ENCODE measurements around the gene C12orf57.

C12orf57 gene

GRCh38 chr12:6919588-6919987 lies 24.2 kb upstream of the C12orf57 start:
- no peak for DNase-seq

- DNase-seq: no peak
Measured at GRCh38 chr12:6921539-6921938, 22.3 kb upstream of the C12orf57 start.

GRCh38 chr12:6921996-6922946 lies 21.6 kb upstream of the C12orf57 start:
- DNase-seq: no peak

GRCh38 chr12:6923003-6923732 lies 20.7 kb upstream of the C12orf57 start:
- DNase-seq: no peak

- DNase-seq: no peak
Measured at GRCh38 chr12:6923851-6924250, 20.0 kb upstream of the C12orf57 start.

- DNase-seq: no peak
Measured at GRCh38 chr12:6925239-6925539, 18.6 kb upstream of the C12orf57 start.

GRCh38 chr12:6925540-6926279 lies 18.1 kb upstream of the C12orf57 start:
- no peak for DNase-seq

- DNase-seq: peak; percentile 46
Measured at GRCh38 chr12:6927379-6928021, 16.3 kb upstream of the C12orf57 start, which contains the start of gene ATN1. Gene ATN1, plus strand, starts transcription at chr12:6927959. Its CDS starts 6,043 bp downstream, at chr12:6934002.

GRCh38 chr12:6928022-6928702 lies 15.7 kb upstream of the C12orf57 start:
- peak; percentile 20 for DNase-seq

- no peak for DNase-seq
Measured at GRCh38 chr12:6928703-6929407, 15.0 kb upstream of the C12orf57 start.

GRCh38 chr12:6929466-6930452 lies 14.1 kb upstream of the C12orf57 start:
- no peak for DNase-seq

GRCh38 chr12:6932766-6933165 lies 11.1 kb upstream of the C12orf57 start:
- DNase-seq: no peak

- DNase-seq: no peak
Measured at GRCh38 chr12:6934110-6934509, 9.7 kb upstream of the C12orf57 start.

- no peak for DNase-seq
Measured at GRCh38 chr12:6935371-6936193, 8.2 kb upstream of the C12orf57 start.

GRCh38 chr12:6936194-6936635 lies 7.6 kb upstream of the C12orf57 start:
- DNase-seq: no peak

GRCh38 chr12:6936636-6937480 lies 7.0 kb upstream of the C12orf57 start:
- no peak for DNase-seq

- DNase-seq: peak; percentile 86
Measured at GRCh38 chr12:6937481-6938352, 6.1 kb upstream of the C12orf57 start.
